ENCODE data around the gene RFPL3.
"Not testable (repeated sequence)": the region's sequence is repeated elsewhere in the genome, so short reads cannot be mapped to it uniquely, and the experiment has no call there.

RFPL3 gene

DNA sequence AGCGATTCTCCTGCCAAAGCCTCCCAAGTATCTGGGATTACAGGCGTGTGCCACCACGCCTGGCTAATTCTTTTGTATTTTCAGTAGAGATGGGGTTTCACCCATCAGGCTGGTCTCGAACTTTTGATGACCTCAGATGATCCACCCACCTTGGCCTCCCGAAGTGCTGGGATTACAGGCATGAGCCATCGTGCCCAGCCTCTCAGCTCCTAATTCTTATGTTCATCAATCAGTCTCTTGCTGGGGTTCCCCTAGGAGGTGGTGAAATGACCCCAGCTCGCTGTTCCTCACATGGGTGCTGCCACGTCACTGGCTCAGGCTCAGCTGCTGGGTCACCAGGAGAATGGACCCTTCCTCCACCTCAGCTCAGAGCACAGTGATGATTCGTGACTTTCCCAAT lies at the start of gene RFPL3:
TSS of gene RFPL3 (plus strand) at position 301 of the 400 bp plus-strand sequence. CDS start 205 bp downstream, outside the sequence.
- DNase-seq, result not testable (repeated sequence)

DNA sequence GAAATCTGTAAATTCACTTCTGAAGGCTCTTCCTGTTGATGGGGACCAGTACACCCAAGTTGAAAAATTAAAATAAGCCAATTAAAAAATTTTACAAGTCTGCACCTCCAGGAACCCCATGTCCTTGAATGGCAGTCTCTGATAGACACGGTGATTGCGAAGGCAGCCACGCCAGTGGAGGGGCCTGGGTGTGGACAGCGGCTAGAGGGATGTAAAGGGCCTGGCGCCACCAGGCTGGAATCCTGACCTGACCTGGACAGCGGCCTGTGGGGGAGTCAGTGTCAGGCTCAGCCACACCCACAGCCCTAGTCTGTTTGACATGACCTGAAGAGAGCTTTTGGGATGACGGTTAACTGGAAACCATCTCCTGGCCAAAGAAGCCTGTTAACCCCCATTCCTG lies 49.5 kb upstream of the RFPL3 start:
- no peak for DNase-seq

DNA sequence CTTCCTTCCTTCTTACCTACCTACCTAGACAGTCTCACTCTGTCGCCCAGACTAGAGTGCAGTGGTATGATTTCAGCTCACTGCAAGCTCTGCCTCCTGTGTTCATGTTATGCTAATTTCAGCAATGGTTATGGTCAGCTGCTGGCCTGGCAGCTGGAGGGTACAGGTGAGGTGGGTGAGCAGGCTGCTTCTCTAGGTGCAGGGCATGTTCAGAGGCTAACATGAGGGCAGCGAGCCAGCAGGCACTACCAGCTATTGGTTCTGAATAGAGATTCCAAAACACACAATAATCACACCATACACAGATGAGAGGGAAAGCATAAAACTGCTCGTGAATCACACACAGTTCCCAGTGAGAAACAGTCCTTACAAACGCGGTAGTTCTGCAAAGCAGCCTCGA lies 48.7 kb upstream of the RFPL3 start:
- DNase-seq, result no peak

DNA sequence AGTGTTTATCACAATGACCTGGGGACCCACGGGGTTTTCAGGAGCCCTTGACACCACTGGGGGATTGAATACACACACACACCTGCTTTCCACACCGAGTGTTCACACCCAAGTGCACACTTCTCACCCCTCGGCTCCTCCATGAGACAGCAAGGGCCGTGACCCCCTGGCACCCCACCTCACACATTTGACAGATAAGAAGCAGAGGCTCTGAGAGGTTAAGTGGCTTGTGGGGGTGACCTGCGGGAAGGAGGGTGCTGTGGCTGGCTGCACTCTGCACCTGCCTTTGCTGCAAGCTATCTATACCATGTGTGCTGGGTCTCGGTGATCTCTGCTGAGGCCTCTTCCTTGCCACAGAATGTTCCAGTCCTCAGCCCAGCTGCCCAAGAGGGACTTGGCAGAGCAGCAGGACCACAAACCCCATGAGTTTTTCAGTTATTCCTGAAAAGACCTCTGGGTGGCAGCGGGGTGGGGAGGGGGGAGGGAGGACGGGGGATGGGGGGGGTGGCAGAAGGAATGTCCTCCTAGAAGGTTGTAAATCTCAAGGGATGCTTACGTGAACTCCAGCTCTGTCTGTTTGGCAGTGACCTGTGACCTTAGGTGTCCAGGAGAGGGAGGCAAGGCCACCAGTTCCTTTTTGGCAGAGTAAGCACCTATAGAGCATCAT lies 47.9 kb upstream of the RFPL3 start:
- DNase-seq, result no peak

DNA sequence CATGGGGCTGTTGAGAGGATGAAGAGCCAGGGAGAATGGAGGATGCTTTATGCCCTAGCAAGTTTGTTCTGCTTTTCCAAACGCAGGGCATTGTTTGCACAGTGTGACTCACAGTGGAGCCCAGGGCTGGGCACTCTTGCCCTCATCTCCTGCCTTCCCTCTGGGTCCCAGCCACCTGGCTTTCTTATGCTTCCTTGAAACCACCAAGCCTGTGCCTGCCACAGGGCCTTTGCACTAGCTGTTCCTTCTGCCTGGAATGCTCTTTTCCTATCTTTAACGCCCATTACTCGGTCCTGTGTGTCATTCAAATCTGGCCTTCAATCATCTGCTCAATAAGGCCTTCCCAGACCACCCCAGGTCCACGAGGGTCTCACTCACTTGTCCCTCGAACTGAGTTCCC lies 46.9 kb upstream of the RFPL3 start:
- DNase-seq, result no peak

DNA sequence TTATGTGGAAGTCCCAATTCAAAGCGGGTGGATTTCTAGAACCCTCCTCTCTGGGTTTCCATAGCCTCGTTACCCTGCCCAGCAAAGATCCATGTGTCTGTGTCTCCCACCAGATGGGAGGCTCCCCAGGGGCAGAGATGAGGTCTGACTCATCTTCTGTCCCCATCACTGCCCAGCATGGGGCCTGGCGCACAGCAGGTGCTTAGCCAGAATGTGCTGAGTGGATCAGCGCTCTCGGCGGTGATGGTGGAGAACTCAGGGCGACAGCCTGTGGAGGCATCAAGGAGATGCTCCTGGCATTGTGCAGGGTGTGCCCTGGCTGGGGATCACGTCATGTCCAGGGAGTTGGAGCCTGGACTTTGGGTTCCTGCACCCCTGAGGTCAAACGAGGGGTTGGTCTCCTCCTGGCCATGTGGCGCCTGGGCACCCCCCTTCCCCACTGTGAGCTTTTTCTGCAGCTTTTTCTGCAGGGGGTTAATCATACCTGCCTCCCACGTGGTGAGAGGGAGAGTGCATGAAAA lies 46.1 kb upstream of the RFPL3 start:
- DNase-seq, result no peak

DNA sequence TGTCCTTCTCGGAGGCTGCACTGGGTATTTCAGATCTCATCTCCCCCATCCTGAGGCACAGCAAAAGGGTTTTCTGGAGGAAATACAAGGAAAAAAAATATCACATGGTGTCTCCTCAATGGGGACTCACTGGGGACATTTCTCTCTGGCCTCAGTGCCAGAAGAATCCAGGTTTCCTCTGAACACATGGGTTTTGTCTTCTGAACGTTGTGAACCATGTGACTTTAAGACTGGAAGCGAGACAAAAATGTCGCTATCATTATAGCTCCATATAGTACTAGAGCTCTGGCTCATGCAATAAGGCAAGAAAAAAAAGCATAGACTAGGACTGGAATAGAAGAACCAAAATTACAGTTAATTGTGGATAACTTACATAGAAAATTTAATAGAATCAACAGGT lies 44.9 kb upstream of the RFPL3 start:
- DNase-seq, result no peak

DNA sequence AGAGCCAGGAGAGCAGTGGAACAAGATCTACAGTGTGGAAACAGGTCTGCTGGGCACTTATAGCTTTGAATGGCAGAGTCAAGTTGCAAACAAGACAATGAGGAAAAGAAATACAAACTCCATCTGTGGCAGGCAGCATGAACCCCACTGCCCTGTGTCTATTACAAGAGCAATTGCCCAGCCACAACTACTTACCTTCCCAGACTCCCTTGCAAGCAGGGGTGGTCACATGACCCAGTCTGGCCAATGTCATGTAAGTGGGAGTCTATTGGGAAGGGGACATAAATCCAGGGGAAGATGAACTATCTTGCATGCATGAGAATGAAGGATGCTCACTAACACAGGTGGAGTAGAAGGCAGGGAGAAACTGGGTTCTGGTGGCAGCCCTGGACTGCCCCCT lies 44.1 kb upstream of the RFPL3 start:
- no peak for DNase-seq

DNA sequence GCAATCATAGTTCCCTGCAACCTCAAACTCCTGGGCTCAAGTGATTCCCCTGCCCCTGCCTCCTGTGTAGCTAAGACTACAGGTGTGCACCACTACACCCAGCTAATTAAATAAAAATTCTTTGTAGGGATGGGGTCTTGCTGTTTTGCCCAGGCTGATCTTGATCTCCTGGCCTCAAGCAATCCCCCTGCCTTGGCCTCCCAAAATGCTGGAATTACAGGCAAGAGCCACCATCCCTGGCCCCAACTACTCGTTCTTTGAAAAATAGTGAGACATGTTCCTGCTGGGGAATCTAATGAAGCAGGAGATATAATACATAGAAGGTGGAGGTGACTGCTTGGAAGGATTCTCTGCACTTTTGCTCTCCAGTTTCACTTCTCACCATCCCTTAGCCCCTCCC lies 40.1 kb upstream of the RFPL3 start:
- no peak for DNase-seq

DNA sequence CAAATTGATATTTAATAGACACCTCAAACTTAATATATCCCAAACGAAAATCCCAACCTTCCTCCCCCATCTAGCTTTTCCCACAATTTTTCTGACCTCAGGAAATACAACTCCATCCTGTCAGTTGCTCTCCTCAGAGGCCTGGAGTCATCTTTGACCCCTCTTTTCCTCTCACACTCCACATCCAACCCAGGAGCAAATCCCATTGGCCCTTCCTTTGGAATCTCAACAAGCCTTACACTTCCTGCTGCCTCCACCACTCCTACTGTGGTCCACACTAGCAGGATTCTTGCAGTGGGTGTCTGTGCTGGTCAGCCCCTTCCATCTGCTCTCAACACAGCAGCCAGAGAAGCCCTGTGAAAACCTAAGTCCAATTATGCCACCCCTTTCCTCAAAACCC lies 39.3 kb upstream of the RFPL3 start:
- DNase-seq, result no peak

DNA sequence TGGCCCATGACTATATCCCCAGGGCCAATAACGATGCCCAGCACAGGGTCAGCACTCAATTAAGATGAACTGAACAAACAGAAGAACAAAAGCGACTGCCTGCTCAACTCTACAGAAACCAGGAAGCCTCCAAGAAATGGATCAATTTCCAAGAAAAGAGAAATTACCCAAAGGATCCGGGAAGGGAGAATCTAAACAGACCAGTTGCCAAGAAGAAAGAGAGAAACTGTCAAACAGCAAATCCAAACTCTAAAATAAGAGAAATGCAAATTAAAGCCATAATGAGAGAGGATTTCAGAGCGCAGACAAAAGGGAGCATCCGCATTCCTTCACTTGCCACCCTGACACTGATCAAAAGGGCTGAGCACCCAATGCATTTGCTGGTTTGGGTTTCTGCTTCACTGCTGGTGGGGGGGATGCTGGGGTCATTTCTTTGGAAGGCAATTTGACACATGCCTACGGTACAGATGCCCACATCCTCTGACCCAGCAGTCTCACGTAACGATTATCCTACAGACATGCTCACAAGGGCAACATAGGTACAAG lies 37.7 kb upstream of the RFPL3 start:
- DNase-seq, result no peak

DNA sequence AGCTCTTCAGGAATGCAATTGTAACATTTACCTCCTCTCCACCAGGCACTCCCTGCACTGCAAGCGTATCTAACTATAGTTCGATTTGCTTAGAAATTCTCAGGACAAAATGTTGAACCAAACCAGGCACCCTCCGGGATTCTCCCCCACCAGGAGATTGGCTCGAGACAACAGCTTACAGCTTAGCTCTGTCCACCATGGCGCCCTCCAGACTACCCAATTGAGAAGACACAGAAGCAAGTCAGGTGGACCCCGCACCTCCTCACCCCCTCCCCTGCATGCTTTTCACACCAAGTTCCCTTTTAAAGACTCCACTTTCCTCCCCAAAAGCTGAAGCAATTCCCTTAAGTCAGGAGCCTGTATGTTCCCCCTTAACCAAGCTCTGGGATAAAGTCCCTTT lies 34.7 kb upstream of the RFPL3 start:
- DNase-seq, result no peak

DNA sequence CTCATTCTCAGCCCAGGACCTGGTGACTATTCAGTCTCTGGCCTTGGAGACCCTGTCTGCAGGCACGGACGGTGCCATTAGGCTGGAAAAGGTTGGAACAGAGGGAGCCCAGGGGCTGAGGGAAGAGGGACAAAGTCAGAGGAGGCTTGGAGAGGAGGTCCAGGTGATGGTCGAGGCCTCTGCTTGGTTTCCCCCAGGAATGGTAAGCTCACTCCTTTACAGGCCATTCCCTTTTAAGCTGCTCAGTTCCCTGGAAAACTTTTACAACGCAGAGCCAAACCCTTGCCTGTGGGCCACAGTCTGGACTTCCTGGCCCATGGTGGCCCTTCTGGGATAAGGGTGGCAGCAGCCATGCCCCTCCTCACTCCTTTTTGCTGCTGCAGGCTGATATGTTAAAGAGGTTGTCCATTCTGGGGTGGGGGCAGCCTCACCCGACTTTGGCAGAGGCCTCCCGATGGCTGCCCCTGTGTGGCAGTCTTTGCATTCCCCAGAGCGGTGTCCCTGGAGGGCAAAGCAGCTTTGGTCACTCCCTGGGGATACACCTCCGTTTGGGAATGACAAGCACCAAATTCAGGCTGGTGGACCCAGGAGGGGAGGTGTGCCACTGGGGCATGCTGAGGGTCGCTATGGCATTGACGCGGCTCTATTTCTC lies 34.0 kb upstream of the RFPL3 start:
- no peak for DNase-seq

DNA sequence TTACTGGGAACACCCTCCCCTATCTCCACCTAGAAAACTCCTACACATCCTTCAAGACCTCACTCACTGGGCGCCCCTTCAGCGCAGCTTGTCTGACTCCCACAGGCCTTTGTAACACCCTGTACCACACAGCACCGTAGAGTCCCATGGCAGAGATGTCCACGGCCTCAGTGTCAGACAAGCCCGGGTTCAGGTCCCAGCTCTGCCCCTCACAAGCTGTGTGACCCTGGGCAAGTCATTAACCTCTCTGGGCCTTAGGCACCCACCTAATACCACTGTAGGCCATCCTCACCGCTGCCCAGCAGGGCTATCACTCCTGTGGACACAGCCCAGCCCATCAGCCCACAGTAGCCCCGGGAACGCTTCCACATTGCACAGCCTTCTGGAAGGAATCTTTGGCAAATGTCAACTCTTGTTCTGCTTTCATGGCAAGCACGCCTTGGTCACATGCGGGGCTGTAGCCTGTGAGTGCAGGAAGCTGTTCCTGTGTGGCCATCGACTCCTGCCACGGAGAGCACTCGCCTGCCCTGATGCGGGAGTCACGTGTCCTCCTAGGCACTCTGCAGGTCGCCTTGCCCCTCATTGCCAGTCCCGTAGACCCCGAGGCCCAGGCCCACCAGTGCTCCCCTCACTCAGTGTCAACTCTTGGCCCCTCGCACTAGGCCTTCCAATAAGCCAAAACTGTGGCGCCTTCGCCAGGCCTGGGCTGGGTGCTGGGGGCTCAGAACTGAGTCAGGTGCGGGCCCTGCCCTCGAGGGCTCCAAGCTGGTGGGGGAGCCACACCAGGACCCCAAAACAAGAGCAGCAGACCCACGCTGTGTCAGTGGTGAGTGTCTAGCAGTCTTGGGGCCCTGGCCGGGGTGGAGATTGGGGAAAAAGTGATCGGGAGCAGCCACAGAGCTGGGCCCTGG lies 32.9 kb upstream of the RFPL3 start:
- no peak for DNase-seq

DNA sequence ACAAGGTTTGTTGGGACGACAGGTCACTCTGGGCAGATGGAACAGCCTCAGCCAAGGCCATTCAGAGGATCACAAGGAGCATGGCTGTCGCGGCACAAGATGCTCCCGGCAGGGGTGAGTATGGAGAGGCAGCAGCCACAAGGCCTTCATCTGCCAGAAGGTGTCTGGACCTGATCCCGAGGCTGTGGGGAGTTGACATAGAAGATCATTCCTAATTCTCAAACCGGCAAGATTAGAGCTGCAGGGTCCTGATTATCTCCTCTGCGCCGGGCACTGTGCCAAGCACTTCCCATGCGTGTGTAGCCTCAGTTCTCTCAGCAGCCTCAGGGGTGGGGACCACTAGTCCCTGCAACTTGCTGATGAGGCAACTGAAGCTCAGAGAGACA lies 32.3 kb upstream of the RFPL3 start:
- DNase-seq, result no peak

DNA sequence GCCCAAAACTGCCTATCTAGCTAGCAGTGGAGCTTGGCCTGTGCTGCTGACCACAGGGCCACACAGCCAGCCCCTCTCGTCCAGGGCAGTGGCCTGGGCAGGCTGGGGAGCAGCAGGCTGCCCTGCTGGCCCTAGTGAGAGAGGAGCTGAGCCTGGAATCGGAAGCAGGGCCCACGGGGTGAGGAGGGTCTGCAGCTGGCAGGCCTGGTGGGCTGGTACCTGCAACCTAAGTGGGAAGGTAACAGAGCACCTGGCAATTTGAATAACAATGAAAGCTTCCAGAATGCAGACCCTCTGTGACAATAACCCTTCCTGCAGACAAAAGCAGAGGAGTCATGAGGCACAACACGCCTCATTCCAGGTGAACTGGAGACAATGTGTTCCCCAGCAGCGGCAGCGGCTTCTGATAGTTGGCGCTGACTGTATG lies 31.8 kb upstream of the RFPL3 start:
- no peak for DNase-seq

DNA sequence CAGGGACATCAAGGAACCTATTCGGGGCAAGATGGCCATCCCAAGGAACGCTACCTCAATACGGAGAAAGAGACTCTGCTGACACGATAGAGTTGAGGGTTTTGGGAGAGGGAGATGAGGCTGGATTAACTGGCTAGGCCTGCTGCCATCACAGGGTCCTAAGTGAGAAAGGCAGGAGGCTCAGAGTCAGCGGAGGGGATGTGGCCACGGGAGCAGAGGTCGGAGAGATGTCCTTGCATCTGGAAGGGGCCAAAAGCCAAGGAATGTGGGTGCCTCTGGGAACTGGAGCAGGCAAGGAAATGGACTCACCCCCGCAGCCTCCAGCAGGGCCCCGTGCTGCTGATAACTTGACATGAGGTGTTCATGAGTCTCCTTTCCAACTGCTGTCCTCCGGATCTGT lies 31.0 kb upstream of the RFPL3 start:
- no peak for DNase-seq

DNA sequence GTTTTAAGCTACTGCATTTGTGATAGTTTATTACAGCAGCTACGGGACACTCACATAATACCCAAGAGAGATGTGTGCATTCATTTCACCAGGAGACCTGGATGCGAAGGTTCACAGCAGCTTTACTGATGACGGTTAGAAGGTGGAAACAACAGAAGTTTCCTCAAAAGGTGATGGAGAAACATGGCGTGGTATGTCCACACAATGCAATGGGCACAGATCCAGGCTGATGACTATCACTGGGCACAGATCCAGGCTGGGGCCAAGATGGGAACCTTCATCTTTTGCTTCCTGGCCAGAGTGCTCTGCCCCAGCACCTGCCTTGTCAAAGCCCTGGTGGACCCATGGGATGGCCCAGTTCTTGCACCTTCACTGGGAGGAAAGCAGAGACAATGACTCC lies 30.6 kb upstream of the RFPL3 start:
- no peak for DNase-seq

DNA sequence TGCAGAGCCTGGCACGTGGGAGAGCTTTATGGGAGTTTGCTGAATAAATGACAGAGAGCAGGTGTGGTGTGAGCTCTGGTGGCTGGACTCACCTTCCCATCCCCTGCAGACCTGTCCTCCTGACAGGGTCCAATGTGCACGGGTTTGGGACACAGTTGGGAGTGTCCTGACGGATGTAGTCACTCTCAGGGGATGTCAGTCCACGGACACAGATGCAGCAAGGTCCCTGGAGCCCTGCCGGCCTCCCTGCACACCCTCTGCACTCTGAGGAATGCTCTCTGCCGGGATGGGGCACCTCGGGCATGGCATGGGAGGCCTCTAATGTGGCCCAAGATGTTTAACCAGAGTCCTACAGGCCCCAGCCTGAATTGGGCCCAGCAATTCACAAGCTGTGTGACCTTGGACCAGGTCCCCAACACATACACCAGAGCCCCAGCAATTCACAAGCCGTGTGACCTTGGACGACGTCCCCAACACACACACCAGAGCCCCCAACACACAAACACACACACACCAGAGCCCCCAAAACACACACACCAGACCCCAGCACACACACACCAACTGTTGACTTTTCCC lies 30.0 kb upstream of the RFPL3 start:
- DNase-seq, result no peak

DNA sequence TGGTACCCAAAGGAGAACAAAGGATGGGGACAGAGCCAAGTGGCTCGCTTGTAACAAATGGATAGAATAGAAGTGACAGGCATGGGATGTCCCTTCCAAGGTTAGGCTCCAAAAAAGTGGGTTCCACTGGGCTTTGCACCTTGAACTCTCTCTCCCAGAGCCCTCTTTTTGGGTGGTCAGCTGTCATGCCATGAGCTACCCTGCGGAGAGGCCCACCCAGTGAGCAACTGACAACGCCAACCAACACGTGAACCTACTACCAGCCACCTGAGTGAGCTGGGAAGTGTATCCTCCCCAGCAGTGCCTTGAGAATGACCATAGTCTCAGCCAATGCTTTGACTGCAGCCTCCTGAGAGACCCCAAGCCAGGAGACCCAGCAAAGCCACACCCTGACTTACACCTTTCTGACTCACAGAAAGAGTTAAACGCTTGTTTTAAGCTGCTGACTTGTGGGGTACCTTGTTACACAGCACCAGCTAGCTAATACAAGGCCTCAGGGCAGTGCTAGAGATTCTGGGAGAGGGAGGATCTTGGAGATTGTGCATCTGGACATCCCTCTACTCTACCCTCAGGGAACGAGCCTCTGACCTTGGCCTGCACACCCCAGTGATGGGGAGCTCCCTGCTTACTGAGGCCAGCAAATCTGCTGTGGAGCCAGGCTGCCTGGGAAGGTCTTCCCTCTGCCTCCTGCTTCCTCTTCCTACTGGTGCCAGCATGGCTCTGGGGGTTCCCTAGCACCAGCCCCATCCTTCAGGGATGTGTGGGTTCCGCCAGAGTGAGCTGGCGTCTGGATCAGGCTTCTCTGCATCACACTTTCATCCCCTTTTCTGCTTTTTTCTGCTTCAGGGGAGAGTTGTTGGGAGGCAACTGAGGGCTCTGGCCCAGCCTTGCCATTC lies 29.1 kb upstream of the RFPL3 start:
- DNase-seq, result no peak

DNA sequence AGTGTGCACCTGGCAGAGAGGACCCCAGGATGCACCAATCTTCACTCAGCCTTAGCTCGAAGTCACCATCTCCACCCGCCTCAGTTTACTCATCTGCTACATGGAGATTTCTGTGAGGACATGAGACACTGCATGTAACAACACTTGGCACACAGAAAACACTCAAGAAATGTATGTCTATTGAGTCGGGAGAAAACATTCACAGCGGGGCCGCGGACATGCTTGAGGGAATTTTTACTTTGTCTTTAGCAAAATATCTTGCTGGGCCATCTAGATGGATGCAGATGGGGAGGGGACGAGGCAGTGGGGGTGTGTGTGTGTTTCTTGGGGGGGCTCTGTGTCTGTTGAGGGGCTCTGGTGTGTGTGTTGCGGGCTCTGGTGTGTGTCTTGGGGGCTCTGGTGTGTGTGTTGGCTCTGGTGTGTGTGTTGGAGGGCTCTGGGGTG lies 28.4 kb upstream of the RFPL3 start:
- DNase-seq, result no peak

All from 8988T (cell line).